Glomerular visceral epithelial cell (primary cell): Measurements from ENCODE around the gene CLEC20A.

ENCODE experiments used
- DNase-seq: peaks from one replicate; pipeline ENCODE4 v3.0.0-alpha.2; 2016; ENCODE audit errors: extremely low spot score

Gene CLEC20A

GRCh38 chr1:178496410-178497135 is at the start of gene CLEC20A:
TSS of gene CLEC20A (minus strand) at chr1:178496964. CDS start at chr1:178496939, 25 bp downstream.
- no peak for DNase-seq

- DNase-seq = no peak
These were observed 47.8 kb upstream of the CLEC20A start for GRCh38 chr1:178544531-178544930.

- no peak for DNase-seq
These were observed 46.5 kb upstream of the CLEC20A start for GRCh38 chr1:178543290-178543607.

GRCh38 chr1:178542554-178543289 is 46.0 kb upstream of the CLEC20A start:
- peak; percentile 91 for DNase-seq

GRCh38 chr1:178541829-178542553 is 45.2 kb upstream of the CLEC20A start:
- peak; percentile 62 for DNase-seq

- no peak for DNase-seq
These were observed 44.6 kb upstream of the CLEC20A start for GRCh38 chr1:178541379-178541778.

GRCh38 chr1:178540646-178541045 is 43.9 kb upstream of the CLEC20A start:
- peak; percentile 73 for DNase-seq

- no peak for DNase-seq
These were observed 43.4 kb upstream of the CLEC20A start for GRCh38 chr1:178540204-178540603.

GRCh38 chr1:178539291-178539690 is 42.5 kb upstream of the CLEC20A start:
- no peak for DNase-seq

GRCh38 chr1:178538192-178538916 is 41.6 kb upstream of the CLEC20A start:
- DNase-seq = peak; percentile 73

GRCh38 chr1:178537382-178538090 is 40.8 kb upstream of the CLEC20A start:
- no peak for DNase-seq

GRCh38 chr1:178536844-178537371 is 40.1 kb upstream of the CLEC20A start:
- peak; percentile 72 for DNase-seq

GRCh38 chr1:178536329-178536728 is 39.6 kb upstream of the CLEC20A start:
- DNase-seq = no peak

- no peak for DNase-seq
These were observed 37.5 kb upstream of the CLEC20A start for GRCh38 chr1:178534137-178534868.

GRCh38 chr1:178533121-178533946 is 36.6 kb upstream of the CLEC20A start:
- no peak for DNase-seq

- peak; percentile 86 for DNase-seq
These were observed 35.6 kb upstream of the CLEC20A start for GRCh38 chr1:178532392-178532791.

GRCh38 chr1:178531887-178532286 is 35.1 kb upstream of the CLEC20A start:
- no peak for DNase-seq

GRCh38 chr1:178530502-178530901 is 33.7 kb upstream of the CLEC20A start:
- no peak for DNase-seq

GRCh38 chr1:178530037-178530402 is 33.3 kb upstream of the CLEC20A start:
- DNase-seq = peak; percentile 96
